ENCODE data around the gene MOB3B.

DNA sequence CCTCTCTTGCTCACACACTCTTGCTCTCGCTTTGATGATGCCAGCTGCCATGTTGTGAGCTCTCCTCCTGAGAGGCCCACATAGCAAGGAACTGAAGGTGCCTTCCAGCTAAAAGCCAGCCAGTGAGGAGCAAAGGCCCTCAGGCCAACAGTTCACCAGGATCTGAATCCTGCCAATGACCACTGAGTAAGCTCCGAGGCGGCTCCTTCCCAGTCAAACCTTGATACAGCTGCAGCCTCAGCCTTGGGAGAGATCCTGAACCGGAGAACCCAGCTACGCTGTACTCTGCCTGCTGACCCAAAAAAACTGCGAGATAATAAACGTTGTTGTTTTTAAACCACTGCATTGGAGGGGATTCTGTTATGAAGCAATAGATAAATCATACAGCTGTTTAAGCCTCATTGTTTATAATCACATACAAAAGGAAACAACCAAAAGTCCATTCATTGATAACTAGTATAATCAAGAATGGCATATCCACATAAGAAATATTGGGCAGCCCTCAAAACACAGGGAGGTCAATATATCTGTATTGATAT, 54.5 kb downstream of the MOB3B start:
- TF ChIP-seq, protein P1, sequence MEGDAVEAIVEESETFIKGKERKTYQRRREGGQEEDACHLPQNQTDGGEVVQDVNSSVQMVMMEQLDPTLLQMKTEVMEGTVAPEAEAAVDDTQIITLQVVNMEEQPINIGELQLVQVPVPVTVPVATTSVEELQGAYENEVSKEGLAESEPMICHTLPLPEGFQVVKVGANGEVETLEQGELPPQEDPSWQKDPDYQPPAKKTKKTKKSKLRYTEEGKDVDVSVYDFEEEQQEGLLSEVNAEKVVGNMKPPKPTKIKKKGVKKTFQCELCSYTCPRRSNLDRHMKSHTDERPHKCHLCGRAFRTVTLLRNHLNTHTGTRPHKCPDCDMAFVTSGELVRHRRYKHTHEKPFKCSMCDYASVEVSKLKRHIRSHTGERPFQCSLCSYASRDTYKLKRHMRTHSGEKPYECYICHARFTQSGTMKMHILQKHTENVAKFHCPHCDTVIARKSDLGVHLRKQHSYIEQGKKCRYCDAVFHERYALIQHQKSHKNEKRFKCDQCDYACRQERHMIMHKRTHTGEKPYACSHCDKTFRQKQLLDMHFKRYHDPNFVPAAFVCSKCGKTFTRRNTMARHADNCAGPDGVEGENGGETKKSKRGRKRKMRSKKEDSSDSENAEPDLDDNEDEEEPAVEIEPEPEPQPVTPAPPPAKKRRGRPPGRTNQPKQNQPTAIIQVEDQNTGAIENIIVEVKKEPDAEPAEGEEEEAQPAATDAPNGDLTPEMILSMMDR (IDR thresholded peaks at IDR 0.05; ENCODE audit: low read length), result no peak
- no peak for TF ChIP-seq EZH2 (IDR thresholded peaks at IDR 0.05; ENCODE audit: borderline replicate concordance, low read length)
